M059J (cell line): Measurements from ENCODE around the gene NOS1. TPM values are rescaled to one million over a fixed set of nuclear protein-coding genes. Genes with fewer than 3 reads are reported as not detected.

ENCODE experiments used
- DNase-seq: peaks from one replicate; pipeline ENCODE4 v3.0.0-alpha.2; 2012; ENCODE audit warnings: low read depth
- total RNA-seq: library from RNA; depleted of rRNA; stranded (reverse); fragments of >200 nt; shearing (Covaris generic); gene quantifications from 2 replicates; pipeline ENCODE4 v1.2.3, GENCODE V29; 2014

NOS1 gene
- total RNA-seq, 1 experiment from 2014 or later = not detected

DNA sequence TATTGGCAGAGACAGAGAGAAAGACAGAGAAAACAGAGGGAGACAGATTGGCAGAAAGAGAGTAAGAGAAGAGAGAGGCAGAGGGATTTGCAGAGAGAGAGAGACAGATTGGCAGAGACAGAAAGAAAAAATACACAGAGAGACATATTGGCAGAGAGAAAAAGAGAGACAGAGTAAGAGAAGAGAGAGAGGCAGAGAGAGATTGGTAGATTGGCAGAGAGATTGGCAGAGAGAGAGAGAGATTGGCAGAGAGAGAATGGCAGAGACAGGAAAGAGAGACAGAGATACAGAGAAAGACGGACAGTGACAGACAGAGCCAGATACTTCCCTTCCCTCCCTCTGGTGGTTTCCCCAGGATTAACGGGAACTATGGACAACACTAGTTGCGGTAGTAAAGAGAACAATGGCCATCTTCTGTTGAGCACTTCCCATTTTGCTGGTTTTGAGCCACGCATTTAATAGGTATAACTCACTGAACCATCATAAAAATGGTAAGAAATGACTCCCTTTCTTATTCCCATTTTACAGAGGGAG, 2.6 kb upstream of the NOS1 start:
- peak; percentile 31 for DNase-seq

DNA sequence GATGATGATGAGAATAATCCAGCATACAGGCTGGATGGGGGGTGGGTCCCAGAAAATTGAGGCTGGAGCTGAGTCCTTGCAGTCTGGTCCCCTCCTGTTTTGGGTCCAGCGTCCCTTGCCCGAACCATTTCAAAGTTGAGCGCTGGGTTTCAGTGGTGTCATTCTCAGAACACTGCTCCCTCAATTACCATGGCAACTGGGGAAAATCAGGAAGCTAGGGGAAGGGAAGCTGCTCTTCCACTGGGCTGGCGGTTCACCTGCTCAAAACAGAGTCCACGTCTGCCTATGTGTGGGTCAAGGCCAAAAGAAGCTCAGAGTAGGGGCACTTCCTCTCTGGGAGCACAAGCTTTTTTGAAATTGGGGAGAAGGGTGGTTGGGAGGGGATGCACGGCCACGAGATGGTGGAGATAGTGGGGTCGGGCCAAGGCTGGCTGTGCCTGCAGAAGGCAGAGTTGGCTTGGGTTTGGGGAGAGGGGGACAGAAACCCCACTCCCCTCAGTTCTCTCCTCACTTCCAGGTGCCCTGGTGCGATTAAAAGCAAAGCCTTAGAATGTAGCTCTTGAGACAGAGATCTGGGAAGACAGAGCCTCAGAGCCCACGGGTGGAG, 1.7 kb upstream of the NOS1 start:
- no peak for DNase-seq

DNA sequence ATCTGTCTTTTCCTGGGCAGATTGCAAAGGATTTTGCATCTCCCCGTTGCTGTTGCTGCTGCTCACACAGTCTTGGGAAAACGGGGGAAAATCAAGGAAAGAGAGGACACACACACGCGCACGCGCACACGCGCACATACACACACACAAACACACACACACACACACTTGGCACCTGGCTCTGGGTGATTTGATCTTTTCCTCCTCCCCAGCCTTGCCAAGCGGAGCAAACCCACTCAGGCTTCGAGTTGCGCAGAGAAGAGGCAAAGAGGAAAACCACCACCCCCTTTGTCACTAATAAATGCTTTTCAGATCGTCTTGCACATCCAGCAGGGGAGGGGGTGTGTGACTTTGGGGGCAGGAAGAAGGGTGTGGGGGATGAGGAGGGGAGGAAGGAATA, 965 bp upstream of the NOS1 start:
- no peak for DNase-seq

DNA sequence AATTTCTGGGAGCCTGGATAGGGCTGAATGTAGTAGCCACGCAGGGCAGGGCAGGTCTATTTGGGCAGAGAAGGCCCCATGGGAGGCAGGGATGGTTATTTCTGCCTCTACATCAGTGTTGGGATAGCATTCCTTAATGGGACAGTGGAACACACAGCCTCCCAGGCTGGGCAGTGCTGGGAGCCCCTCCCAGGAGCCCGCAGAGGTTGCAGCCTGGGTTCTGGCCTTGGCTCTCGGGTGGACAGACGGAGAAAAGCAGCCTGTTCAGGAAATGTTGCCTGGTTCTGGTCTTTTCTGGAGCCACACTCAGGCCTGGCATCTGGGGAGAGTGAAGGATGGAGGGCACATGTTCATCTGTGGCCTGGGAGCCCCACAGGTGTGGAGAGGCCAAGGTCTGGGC, 479 bp upstream of the NOS1 start:
- no peak for DNase-seq

DNA sequence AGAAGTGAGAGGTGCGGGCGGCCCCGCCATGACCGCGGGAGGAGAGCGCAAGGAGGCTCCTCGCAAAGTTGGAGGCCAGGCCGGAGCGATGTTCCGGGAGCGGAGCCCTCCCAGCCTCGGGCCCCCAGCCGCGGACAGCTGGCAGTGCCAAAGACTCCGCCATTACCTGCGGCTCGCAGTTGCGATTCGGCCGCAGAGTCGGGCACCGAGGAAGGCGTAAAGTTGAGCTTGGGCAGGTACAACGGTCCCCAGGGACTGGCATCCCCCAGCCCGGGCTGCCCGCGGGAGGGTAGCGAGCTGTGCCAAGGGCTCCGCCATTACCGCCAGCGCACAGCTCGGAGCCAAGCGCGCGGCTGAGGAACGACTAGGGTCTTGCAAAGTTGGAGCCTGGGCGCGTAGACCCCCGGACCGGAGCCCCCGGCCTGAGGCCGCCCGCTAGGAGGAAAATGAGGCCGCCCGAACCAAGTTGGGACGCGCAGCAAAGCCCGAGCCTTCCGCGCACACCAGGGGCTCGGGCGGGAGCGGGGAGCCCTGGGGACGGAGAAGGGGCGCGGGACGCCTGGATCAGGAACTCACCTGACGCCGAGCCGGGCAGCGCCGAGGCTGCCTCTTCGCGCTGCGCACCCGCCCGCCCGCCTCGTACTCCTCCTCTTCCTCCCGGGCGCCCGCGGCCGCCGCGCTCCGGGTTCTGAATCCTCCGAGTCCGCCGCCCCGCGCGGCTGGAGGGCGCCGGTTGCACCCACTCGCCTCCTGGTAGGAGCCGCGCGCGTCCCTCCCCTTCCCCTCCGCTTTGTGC, 677 bp downstream of the NOS1 start:
- DNase-seq = no peak

DNA sequence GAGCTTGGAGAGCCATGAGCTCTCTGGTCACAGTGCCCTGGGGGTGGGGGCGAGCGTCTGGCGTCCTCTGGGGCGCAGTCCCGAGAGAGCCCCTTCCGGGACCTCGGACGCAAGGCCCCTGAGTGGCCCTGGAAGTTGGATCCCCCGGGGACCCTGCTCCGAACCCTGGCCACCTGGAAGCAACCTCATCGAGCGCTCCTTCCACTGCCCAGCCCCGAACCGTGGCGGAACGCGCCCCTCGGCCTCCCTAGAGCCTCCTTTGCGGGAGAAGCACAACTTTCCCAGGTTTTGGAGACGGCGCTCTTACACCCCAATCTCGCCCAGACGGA, 1.2 kb downstream of the NOS1 start:
- no peak for DNase-seq

DNA sequence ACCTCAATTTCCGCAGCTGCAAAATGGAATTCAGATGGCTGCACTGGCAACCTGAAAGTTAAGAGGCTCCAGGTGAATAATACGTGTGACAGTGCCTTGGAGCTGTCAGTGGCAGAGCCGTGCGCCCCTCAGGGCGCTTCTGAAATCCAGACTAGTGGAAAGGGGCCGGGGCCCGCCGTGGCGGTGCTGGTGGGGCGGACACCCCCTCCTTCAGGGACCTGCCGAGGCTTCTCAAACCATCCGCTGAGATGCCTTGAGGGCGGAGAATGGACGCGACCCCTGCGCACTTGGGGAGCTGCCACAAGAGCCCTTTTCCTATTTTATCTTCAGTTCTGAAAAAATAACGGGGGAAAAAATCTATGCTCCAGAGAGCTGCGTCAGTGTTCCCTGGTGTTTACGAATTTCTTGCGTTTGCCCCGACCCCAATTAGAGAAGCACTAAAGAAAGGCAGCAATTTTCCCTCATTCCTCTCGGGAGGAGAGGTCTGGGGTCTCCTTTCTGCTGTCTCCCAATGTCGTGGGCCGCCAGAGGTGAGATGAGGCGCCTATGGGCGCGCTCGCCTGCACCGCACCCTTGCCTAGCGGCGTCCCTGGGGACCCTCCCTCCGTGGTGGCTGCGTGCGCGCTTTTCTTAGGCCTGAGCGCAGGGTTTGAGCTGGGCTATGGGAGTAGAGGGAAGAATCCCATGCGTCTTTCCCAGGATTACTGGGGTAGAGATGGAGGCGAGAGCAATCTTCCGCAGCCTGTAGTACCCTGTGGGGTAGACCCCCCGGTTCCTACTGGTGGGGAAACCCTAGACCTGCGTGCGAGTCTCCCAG, 2.2 kb downstream of the NOS1 start:
- DNase-seq = no peak

DNA sequence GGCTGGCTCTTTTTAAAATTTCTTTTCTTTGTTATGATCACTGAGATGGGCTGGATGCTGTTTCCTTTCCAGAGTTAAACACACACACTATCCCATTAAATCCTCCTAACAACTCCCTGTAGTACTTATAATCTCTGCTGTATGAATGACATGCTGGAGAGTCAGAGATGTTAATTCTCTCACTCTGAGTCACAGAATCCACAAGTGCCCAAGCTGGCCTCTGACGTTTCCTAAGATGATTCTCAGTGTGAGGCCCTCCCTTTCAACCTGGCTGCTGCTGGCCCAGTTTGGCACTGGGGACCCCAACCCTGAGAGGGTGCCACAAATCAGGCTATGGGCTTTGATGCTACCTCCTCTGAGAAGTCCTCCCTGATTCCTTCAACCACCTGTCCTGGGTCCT, 5.4 kb downstream of the NOS1 start:
- DNase-seq = peak; percentile 48

DNA sequence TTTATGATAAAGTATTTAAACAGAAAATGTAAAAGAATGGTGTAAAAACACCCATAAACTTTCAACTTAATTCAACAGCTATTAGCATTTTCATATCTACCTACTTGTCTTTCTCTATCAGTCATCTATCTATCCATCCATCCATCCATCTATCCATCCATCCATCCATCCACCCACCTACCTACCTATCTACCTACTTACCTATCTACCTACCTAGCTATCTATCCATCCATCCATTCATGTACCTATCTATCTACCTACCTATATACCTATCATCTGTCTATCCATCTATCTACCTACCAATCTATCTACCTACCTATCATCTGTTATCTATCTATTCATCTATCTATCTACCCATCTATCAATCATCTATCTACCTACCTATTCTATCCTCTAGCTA, 8.5 kb downstream of the NOS1 start:
- no peak for DNase-seq

DNA sequence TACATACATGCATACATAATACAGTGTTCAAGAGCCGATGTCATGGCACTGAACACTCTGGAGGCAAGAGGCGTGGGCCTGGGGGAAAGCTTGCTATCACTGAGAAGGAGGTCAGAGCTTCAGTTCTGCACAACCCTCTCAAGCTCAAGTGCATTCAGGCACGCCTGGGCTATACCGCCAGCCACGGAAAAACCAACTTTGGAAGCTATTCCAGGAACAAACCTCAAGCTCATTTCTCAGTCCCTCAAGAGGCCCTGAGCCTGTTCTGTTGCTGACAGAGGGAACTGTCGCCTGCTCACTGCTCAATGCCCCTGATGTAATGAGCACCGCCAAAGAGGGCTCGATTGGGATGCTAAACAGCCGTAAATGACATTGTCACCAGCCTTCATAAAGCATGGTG, 9.2 kb downstream of the NOS1 start:
- DNase-seq = no peak

DNA sequence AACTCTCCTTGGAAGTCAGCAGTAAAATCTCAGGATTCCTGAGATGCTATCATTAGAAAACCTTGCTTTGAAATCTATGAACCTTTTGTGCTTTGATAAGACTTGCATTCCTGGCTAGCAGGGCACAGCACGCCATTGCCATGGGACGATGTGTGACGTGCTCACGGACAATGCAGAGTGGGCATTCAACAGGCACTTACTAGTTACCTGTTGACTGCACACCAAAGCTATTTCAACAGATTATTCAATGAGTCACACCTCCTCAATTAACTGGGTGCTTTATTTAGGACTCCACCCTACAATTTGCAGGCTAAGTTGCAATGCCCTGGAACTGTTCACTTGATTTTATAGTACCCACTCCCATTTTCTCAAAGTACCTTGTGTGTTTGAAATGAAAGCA, 11.3 kb downstream of the NOS1 start:
- DNase-seq = no peak

DNA sequence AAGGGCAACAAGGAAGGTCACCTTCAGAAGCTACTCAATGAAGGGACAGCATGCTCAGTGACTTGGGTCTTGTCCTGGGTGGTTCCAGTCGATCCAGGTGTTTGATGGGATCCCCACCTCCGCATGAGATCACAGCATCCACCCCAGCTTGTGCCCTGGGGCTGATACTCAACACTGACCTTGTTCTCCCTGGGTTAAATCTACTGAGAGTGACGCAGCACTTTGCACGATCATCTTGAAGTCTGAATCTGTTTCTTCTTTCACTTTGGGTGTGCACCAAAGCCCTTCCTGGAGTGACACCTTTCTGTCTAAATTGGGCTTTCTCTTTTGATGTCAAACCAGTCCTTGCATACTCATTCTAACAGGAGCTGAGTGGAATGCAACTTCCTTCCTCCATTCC, 13.8 kb downstream of the NOS1 start:
- no peak for DNase-seq

DNA sequence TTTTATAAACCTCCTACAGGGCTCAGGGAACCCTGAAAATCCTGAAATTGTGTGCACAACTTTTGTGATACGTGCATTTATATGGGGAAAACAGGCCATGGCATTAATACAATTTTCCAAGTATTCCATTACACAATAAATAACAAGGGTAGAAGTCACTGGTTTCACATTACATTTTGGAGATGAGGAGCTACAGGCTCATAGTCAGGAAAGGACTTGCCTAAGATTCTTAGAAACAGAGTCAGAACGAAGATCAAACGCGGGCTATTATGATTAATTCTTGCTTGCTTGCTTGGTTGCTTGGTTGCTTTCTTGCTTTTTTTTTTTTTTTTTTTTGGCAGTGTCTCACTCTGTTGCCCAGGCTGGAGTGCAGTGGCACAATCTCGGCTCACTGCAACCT, 16.7 kb downstream of the NOS1 start:
- peak; percentile 20 for DNase-seq

DNA sequence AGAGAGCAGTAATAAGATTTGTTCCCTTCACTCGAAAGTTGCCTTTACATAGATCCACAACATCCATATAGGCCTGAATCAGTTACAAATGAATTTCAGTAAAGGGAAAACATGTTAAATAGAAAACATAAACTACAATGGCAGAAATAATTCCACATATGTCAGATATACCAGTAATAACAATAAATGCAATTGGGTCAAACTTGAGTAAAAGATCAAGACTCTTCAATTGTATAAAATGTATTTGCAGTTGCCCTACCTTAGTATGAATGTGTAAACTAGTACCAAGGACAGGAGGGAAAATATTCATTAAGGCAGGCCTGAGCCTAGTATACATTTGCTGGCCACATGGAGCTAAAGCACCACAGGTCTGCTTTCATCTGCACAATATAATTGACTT, 17.6 kb downstream of the NOS1 start:
- no peak for DNase-seq

DNA sequence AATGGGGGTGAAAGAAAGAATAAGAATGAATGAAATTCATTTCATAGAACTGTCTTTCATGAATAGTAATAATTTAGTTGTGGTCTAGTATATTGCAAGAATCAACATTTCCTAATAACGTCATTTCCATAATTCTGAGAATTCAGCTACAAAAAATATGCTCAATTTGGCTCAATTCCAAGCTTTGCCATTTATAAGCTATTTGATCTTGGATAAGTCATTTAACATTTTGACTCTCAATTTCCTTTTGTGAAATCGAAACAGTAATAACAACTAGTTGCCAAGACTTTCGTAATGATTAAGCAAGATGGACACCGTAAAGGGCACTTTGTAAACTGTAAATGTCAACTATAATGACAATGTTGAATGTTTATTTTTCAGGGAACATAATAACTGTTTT, 18.1 kb downstream of the NOS1 start:
- DNase-seq = no peak

DNA sequence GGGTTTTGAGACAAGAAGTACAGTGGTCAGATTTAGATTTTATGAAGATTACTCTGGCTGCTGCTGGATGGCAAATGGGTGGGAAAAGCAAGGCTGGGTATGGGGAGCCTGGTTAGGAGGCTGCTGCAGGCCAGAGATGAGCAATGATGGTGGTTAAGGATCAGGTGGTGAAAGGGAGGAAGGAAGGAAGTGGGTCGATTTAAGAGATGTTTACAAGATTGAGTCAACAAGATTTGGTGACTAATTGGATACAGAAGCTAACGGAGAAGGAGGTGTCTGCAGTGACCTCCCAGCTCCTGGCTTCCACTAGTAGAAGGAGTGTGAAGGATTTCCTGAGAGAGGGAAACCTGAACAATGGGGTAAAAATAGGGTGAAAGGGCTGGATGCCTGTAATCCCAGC, 18.7 kb downstream of the NOS1 start:
- DNase-seq = peak; percentile 85

DNA sequence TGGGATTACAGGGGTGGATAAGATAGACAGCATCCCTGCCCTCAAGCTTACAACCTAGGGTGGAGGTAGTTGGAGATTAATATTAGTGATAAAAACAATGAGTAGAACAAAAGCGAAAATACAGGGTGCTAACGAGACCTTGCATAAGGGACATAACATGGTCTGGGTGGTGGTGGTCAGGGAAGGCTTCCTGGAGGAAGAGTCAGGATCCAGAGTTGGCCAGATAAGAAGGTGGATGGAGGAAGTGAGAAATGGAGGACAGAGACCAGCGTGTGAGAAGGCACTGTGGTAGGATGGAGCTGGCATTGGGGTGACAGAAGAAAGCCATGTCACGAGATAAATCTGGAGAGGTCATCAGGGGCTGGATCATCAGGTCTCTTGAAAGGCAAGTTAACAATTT, 19.2 kb downstream of the NOS1 start:
- no peak for DNase-seq

DNA sequence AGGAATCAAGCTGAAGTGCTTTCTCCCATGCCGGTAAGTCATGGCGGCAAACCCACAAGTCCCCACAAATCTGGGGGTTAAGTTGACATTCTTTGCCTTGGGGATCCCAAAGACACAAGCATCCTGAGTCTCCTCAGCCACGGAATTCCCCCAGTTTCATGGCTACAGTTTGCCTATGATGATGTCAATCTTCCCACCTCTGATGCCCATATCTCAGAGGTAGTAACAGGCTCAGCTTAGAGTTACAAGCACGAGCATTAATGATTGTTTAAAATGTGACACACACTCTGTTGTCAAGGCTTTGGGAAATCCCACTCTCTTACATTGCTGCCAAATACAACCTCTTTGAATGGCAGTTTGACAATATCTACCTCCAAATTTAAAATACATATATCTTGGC, 22.3 kb downstream of the NOS1 start:
- no peak for DNase-seq

DNA sequence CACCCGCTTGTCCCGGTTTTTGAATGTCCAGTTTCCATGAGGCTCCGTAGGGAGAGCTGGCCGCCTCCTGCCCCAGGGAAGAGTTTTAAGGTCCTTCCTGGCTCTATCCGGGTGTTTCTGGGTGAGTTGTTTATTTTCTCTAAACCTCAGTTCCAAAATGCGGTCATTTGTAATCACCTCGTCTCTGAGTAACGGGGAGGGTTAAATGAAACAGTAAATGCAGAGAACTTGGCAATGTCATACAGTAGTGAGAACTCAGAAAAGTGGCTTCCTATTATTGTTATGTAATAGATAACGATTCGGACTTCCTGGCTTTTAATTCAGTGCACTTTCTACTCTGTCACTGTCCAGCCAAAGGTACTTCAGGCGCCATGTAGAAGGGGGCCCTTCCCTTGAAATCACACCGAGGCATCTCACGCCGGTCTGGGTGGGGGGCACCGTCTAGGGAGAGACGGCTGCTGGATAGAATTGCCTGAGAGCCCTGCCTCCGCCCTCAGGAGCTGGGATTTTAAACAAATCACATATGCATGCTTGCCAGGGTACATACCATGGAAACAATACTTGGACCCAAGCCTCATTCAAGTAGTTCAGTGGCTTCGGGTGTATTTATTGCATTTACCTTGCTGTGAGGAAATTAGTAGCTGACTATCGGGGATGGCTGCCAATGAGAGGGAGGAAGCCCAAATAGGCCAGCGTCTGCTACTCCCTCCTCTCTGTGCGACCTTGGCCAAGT, 26.4 kb downstream of the NOS1 start:
- DNase-seq = peak; percentile 84

DNA sequence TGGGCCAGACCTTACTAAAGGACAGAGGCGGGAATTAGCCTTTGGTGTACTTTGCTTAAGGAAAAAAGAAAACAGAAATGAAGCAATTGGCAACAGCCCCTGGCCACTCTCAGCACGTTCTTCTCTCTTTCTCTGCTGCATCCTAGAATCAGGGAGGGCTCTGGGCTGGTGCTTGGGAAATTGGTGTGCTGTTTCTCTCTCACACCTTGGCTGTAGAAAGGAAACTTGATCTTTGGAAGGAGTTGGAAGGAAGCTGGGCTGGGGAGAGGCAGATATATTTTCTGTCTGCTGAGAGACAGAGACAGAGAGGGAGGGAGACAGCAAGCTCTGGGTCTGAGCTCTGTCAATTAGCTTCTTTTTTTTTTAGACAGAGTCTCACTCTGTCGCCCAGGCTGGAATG, 27.4 kb downstream of the NOS1 start:
- no peak for DNase-seq

DNA sequence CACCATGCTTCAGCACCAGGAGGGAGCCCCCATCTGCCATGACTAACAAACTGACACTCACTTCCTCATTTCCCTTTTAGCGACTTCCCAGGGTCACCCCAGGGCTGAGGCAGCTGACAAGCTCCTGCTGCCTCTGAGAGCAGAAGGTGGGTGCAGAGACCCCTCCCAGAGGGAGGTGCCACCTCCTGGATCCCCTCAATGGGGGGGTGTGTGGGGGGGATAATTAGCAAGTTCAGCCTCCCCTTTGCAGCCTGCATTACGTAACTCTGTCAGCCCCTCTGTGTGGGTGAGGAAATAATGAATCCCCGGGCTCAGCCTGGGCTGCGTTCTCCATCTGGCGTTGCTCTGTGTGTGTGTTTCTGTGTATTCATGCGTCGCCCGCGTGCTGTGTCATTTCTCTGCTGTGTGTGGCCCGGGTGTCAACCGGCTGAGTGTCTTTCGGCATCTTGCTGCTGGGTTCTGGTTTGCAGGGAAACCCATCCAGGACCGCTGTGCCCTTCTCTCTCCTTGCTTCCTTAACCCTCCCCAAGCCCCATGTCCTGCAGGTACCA, 28.0 kb downstream of the NOS1 start:
- no peak for DNase-seq

DNA sequence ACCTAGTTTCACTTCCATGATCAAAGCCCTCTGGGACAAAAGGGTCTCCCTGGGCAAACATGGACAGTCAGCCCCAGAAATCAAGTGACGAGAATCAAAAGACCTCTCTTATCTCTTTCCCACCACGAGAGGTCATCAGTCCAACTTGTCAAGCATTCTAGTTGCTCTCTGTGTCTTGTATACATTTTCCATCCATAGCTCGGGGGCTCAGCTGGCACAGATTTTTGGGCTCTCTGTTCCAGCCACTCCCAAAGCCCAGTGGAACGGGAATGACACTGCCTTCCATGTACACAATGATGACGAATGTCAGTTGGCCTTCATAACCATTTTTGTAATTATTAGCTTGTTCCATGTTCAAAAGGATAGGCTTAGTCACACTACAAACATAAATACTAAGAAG, 29.7 kb downstream of the NOS1 start:
- DNase-seq = no peak
